HCT116 (cell line): ENCODE measurements around the gene U2AF2. TPM values are rescaled to one million over a fixed set of nuclear protein-coding genes. Genes with fewer than 3 reads are reported as not detected.

Experiments
- ATAC-seq: fragments of 200-7000 bp; cut with Tn5 transposase; 2 replicates; pipeline ENCODE4 v1.9.1; 2020; ENCODE audit warnings: mild to moderate bottlenecking, moderate library complexity
- BruUV-seq: library from RNA; stranded (reverse); fragments of 400-500 nt; replicated peaks from 2 replicates; lab custom pipeline; 2021; lab: Mats Ljungman, UMichigan
- CTCF ChIA-PET: fragments of 300-600 bp; sonication (Branson Sonifier 250); formaldehyde crosslinking; loops from one replicate; lab custom pipeline; 2021; ENCODE audit warnings: antibody characterized with exemption; lab: Charles Lee
- POLR2A ChIA-PET: fragments of 300-600, 350-600 bp; sonication (Branson Sonifier 250); formaldehyde crosslinking; loops from one replicate; lab custom pipeline; 2021; ENCODE audit warnings: antibody characterized with exemption; lab: Charles Lee
- RAD21 ChIA-PET, 2 experiments: fragments of 300-600 bp; sonication (Branson Sonifier 250); formaldehyde crosslinking; loops; one replicate each; lab custom pipeline; 2023; ENCODE audit warnings: low total read pairs in 2 of 2; ENCODE audit not compliant: uncharacterized antibody in 2 of 2, unreplicated experiment in 2 of 2, low non-redundant PET in 1 of 2; lab: Charles Lee
- DNase-seq: peaks from one replicate; pipeline ENCODE4 v3.0.0-alpha.2; 2010; ENCODE audit warnings: low read depth, low spot score
- H2AFZ ChIP-seq: fragments of 200-600 bp; shearing (Covaris generic), sonication (generic); 2 replicates; pipeline ENCODE4 v1.6.1; 2017; ENCODE audit warnings: low read depth, mixed run types, mixed read lengths, antibody characterized with exemption, low read length; ENCODE audit not compliant: poor library complexity, severe bottlenecking
- H3K27ac ChIP-seq: 2 replicates; pipeline ENCODE4 v1.5.1; 2012; ENCODE audit warnings: low read depth, low read length
- H3K27me3 ChIP-seq: fragments of 200-600 bp; sonication (generic); 2 replicates; pipeline ENCODE4 v1.6.1; 2016; ENCODE audit warnings: mixed run types, low read length, mixed read lengths; ENCODE audit not compliant: insufficient read depth
- H3K36me3 ChIP-seq, 2 experiments: fragments of 200-500 bp in 1 of 2; fragments of 200-600 bp in 1 of 2; sonication (Bioruptor generic) in 1 of 2; sonication (generic) in 1 of 2; 2 replicates each; pipeline versions ENCODE4 v1.5.1 to v1.6.1; 2014 to 2016; ENCODE audit warnings: low read length in 2 of 2, inconsistent platforms in 1 of 2, mixed read lengths in 1 of 2, mixed run types in 1 of 2; ENCODE audit not compliant: insufficient read depth in 2 of 2, control insufficient read depth in 1 of 2
- H3K4me1 ChIP-seq, 2 experiments: fragments of 200-600 bp in 1 of 2; sonication (generic) in 1 of 2; 2 replicates each; pipeline versions ENCODE4 v1.5.1 to v1.6.1; 2012 to 2017; ENCODE audit warnings: low read length in 2 of 2, inconsistent platforms in 1 of 2, mild to moderate bottlenecking in 1 of 2, mixed read lengths in 1 of 2, mixed run types in 1 of 2, moderate library complexity in 1 of 2; ENCODE audit not compliant: insufficient read depth in 2 of 2, control insufficient read depth in 1 of 2
- H3K4me2 ChIP-seq: fragments of 200-600 bp; sonication (generic); 2 replicates; pipeline ENCODE4 v1.6.1; 2017; ENCODE audit warnings: mixed run types, low read length, mixed read lengths
- H3K4me3 ChIP-seq, 2 experiments: fragments of 200-600 bp in 1 of 2; sonication (generic) in 1 of 2; replicated peaks in 1 of 2; 2 replicates each; pipeline ENCODE4 v1.5.1; 2011 to 2016; ENCODE audit warnings: low read length in 2 of 2, control low read depth in 1 of 2, low read depth in 1 of 2, mild to moderate bottlenecking in 1 of 2, mixed read lengths in 1 of 2, mixed run types in 1 of 2
- H3K79me2 ChIP-seq: fragments of 200-600 bp; sonication (generic); 2 replicates; pipeline ENCODE4 v1.6.1; 2017; ENCODE audit warnings: mild to moderate bottlenecking, mixed run types, low read length, moderate library complexity, mixed read lengths; ENCODE audit not compliant: insufficient read depth
- H3K9ac ChIP-seq: fragments of 200-600 bp; sonication (generic); 2 replicates; pipeline ENCODE4 v1.6.1; 2016; ENCODE audit warnings: low read length, mixed read lengths
- H3K9me2 ChIP-seq: fragments of 200-600 bp; sonication (generic), shearing (Covaris generic); 2 replicates; pipeline ENCODE4 v1.6.1; 2017; ENCODE audit warnings: mixed run types, mild to moderate bottlenecking, moderate library complexity; ENCODE audit not compliant: insufficient read depth
- H3K9me3 ChIP-seq, 2 experiments: fragments of 200-500 bp in 1 of 2; fragments of 200-600 bp in 1 of 2; sonication (Bioruptor generic) in 1 of 2; sonication (generic) in 1 of 2; 2 replicates each; pipeline ENCODE4 v1.6.1; 2014 to 2017; ENCODE audit warnings: low read length in 2 of 2, mixed read lengths in 2 of 2, inconsistent platforms in 1 of 2, low read depth in 1 of 2, mild to moderate bottlenecking in 1 of 2, mixed run types in 1 of 2, moderate library complexity in 1 of 2; ENCODE audit not compliant: control insufficient read depth in 1 of 2, insufficient read depth in 1 of 2
- H4K20me1 ChIP-seq: fragments of 200-600 bp; sonication (generic), shearing (Covaris generic); 2 replicates; pipeline ENCODE4 v1.6.1; 2017; ENCODE audit warnings: mixed run types, mild to moderate bottlenecking, moderate library complexity; ENCODE audit not compliant: insufficient read depth
- ELF1 ChIP-seq: IDR thresholded peaks from 2 replicates; pipeline ENCODE4 v1.6.1; 2012; ENCODE audit warnings: low read depth, borderline replicate concordance
- EZH2 ChIP-seq: fragments of 200-600 bp; sonication (generic); IDR thresholded peaks from 2 replicates; pipeline ENCODE4 v1.6.1; 2017; ENCODE audit warnings: antibody characterized with exemption, mixed run types
- POLR2AphosphoS5 ChIP-seq: IDR thresholded peaks from 2 replicates; pipeline ENCODE4 v1.6.1; 2011; ENCODE audit warnings: mild to moderate bottlenecking, low read depth, low read length, moderate library complexity
- RAD21 ChIP-seq: IDR thresholded peaks from 2 replicates; pipeline ENCODE4 v1.6.1; 2012; ENCODE audit warnings: low read depth, mild to moderate bottlenecking
- SP1 ChIP-seq: IDR thresholded peaks from 2 replicates; pipeline ENCODE4 v1.6.1; 2012; ENCODE audit warnings: low read depth
- SRF ChIP-seq: IDR thresholded peaks from 2 replicates; pipeline ENCODE4 v1.6.1; 2012; ENCODE audit warnings: low read depth
- YY1 ChIP-seq: IDR thresholded peaks from 2 replicates; pipeline ENCODE4 v1.6.1; 2011; ENCODE audit warnings: low read length, low read depth, moderate library complexity, mild to moderate bottlenecking; ENCODE audit not compliant: insufficient replicate concordance; ENCODE audit errors: extremely low read depth
- ZBTB33 ChIP-seq: IDR thresholded peaks from 2 replicates; pipeline ENCODE4 v1.6.1; 2011; ENCODE audit warnings: mild to moderate bottlenecking, low read length, moderate library complexity; ENCODE audit not compliant: insufficient replicate concordance; ENCODE audit errors: extremely low read depth
- ZFX ChIP-seq: fragments of 450-650 bp; IDR thresholded peaks from 2 replicates; pipeline ENCODE4 v1.6.1; 2017
- ZNF274 ChIP-seq: fragments of 200-500 bp; sonication (Bioruptor generic); IDR thresholded peaks from 2 replicates; pipeline ENCODE4 v1.6.1; 2014; ENCODE audit warnings: mild to moderate bottlenecking, low read depth, low read length, inconsistent platforms
- intact Hi-C: fragments of 100-400 bp; cut with micrococcal nuclease; formaldehyde crosslinking; loops from 2 replicates; pipeline ENCODE4 v1.10.0; 2022
- total RNA-seq: library from RNA; stranded (reverse); gene quantifications from one replicate; pipeline ENCODE4 v1.2.1, GENCODE V29; 2021; ENCODE audit not compliant: unreplicated experiment

U2AF2 gene
- total RNA-seq, 1 experiment from 2014 or later: 259 TPM

GRCh38 chr19:55616395-55616875 lies 38.4 kb upstream of the U2AF2 start:
- no peak overlapping the region for H3K9ac ChIP-seq
- no peaks in the 10 kb centered on the region for H4K20me1 ChIP-seq
- ATAC-seq (no peak), DNase-seq (no peak)
- ChIA-PET RAD21 (no interaction called here), POLR2A (no interaction called here), CTCF (no interaction called here)
- H2AFZ ChIP-seq: no peak overlapping the region
- H3K27ac ChIP-seq: no peak overlapping the region
- intact Hi-C loops: no loop called here
- H3K79me2 ChIP-seq: peaks cover under 1% of the 10 kb centered on the region; the same call in 1 of the 2 replicates
- H3K9me3 ChIP-seq: no peaks in the 10 kb centered on the region
- BruUV-seq: no TSS peak
- TF ChIP-seq ELF1 (no peak), SP1 (no peak), ZNF274 (no peak), POLR2AphosphoS5 (no peak), SRF (no peak), EZH2 (no peak), ZFX (no peak), RAD21 (no peak), ZBTB33 (no peak), YY1 (no peak)
- H3K4me1 ChIP-seq: no peaks in the 10 kb centered on the region
- H3K27me3 ChIP-seq: no peaks in the 10 kb centered on the region
- peaks cover 0 to 6% of the 10 kb centered on the region in 2 experiments; a peak in 2 of 4 replicates for H3K36me3 ChIP-seq
- H3K4me2 ChIP-seq: no peak overlapping the region
- H3K9me2 ChIP-seq: no peaks in the 10 kb centered on the region
- H3K4me3 ChIP-seq: no peak overlapping the region
